ENCODE data around the gene USO1. TPM values are rescaled to one million over a fixed set of nuclear protein-coding genes. Genes with fewer than 3 reads are reported as not detected.

Gene USO1
- total and polyA plus RNA-seq, 2 experiments from 2014 or later = 113 to 277 TPM

GRCh38 chr4:75843596-75843995, 119.2 kb downstream of the USO1 start:
- Mint-ChIP-seq H3K4me1 (peaks cover 26% of the 10 kb centered on the region; the same call in 2 of the 3 replicates), H3K36me3 (ENCODE audit: low read depth) (no peaks in the 10 kb centered on the region), H3K9me3 (peaks cover 2% of the 10 kb centered on the region; the same call in 1 of the 3 replicates), H3K27ac (no peak overlapping the region), H3K4me3 (no peak overlapping the region), H3K27me3 (ENCODE audit: insufficient read depth, low read depth, poor library complexity) (no peaks in the 10 kb centered on the region)
- H3K4me3 ChIP-seq = no peak overlapping the region
- H3K27ac ChIP-seq (ENCODE audit: low read depth) = no peak overlapping the region
- no peaks in the 10 kb centered on the region for H3K9me2 ChIP-seq (ENCODE audit: insufficient read depth)
- no peak for DNase-seq (ENCODE audit: low spot score)
- H3K4me1 ChIP-seq (ENCODE audit: insufficient read depth) = peaks cover 4% of the 10 kb centered on the region; the same call in 1 of the 2 replicates
- no peaks in the 10 kb centered on the region for H3F3A ChIP-seq (replicated peaks; ENCODE audit: low read depth)
- peak overlapping the region; percentile 67 for H2AFZ ChIP-seq
- H3K4me2 ChIP-seq = no peak overlapping the region
- no peak for ATAC-seq
- H3K27me3 ChIP-seq (ENCODE audit: insufficient read depth) = no peaks in the 10 kb centered on the region
- no peaks in the 10 kb centered on the region for H4K20me1 ChIP-seq (replicated peaks; ENCODE audit: insufficient read depth)
- no peaks in the 10 kb centered on the region for H3K79me2 ChIP-seq (replicated peaks; ENCODE audit: insufficient read depth)
- TF ChIP-seq REST (IDR thresholded peaks at IDR 0.05; ENCODE audit: unreplicated experiment) = no peak
- TF ChIP-seq CTCF (conservative IDR thresholded peaks at IDR 0.05; ENCODE audit: low read depth in 2 of 2) = no peak
- no peak for TF ChIP-seq EZH2phosphoT487 (IDR thresholded peaks at IDR 0.05; ENCODE audit: unreplicated experiment)
- TF ChIP-seq JUNB (IDR thresholded peaks at IDR 0.05; ENCODE audit: unreplicated experiment) = no peak
- TF ChIP-seq POLR2AphosphoS5 (IDR thresholded peaks at IDR 0.05; ENCODE audit: low read depth) = no peak
- no peak for TF ChIP-seq NANOG (IDR thresholded peaks at IDR 0.05; ENCODE audit: borderline replicate concordance)
- TF ChIP-seq STAT1 (IDR thresholded peaks at IDR 0.05; ENCODE audit: unreplicated experiment) = no peak
- no peak for TF ChIP-seq ETS1 (IDR thresholded peaks at IDR 0.05)
- no peak for TF ChIP-seq ZNF114 (CRISPR knock-in tag; IDR thresholded peaks at IDR 0.05)
- no peak for TF ChIP-seq ZNF462 (CRISPR knock-in tag; IDR thresholded peaks at IDR 0.05)
- no peak for TF ChIP-seq ZNF331 (CRISPR knock-in tag; IDR thresholded peaks at IDR 0.05; ENCODE audit: low read depth)
- no peak for TF ChIP-seq EZH2 (IDR thresholded peaks at IDR 0.05; ENCODE audit: low read depth, unreplicated experiment)
- no peak for TF ChIP-seq CREB1 (CRISPR knock-in tag; IDR thresholded peaks at IDR 0.05; ENCODE audit: low read depth)
- H3K36me3 ChIP-seq (ENCODE audit: insufficient read depth) = no peaks in the 10 kb centered on the region

Data from GM23338 (cell line).